GM19238 (cell line): ENCODE results near the gene LYZ.

Experiments used
- DNase-seq: peaks from one replicate; pipeline ENCODE4 v3.0.0; 2011; ENCODE audit warnings: low spot score; ENCODE audit not compliant: insufficient read length

LYZ gene

GRCh38 chr12:69386921-69387320 lies 38.7 kb downstream of the LYZ start:
- no peak for DNase-seq

GRCh38 chr12:69388371-69388770 lies 40.2 kb downstream of the LYZ start:
- no peak for DNase-seq

- no peak for DNase-seq
Observed at GRCh38 chr12:69389831-69390230, 41.6 kb downstream of the LYZ start.

DNA sequence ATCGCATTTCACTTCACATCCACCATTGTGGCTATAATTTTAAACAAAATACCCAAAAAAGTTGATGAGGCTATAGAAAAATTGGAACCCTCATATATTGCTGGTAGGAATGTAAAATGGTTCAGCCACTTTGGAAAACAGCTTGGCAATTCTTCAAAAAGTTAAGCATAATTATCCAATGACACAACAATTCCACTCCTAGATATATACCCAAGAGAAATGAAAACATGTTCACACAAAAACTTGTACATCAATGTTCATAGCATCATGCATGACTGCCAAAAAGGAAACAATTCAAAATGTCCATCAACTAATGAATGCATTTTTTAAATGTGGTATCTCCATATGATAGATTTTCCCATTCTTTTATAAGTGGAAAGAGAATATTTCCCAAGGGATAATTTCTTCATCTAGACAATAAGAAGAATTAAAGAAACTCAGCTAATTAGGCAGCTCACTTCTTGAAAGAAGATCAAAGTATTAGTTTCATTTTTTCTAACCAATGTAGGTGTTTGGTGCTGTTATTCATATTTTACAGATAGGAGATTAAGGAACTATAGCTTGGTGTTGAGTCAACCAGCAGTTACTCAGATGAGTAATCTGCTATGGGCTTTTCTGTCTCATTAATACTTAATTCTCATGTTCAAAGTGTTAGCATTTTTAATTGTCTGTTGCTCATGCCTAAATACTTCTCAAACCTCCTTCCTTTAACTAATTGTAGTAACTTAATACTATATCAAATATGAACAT lies 44.2 kb downstream of the LYZ start:
- DNase-seq: no peak

DNA sequence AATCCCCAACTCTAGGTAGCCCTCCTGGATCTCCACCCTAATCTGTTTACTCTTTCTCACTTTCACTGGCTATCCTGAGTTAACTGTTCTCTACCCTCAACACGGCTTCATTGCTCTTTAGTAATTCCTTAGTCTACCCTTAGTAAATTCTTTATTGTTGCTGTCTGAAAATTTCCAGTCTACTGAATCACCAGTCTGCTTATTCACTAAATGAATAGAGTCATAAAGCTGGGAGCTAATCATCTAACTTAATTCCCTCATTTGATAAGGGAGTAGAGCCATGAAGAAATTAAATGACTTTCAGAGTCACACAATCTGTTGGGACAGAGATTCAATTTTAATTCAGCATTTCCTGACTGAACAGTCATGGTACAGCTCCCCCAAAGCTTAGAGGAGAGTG lies 47.9 kb downstream of the LYZ start:
- DNase-seq: no peak

DNA sequence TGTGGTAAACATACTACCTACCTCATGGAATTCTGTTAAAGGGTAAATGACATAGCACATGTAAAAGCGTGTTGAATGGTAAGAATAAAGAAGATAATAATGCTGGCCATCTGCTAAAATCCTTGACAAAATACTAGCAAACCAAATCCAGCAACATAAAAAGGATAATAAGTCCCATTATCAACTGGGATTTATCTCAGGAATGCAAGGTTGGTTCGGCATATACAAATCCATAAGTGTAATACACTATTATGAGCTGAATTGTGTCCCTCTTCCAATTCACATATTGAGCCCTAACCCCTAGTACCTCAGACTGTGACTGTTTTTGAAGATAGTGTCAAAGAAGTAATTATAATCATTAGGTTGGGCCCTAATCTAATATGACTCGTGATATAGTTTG lies 48.8 kb downstream of the LYZ start:
- no peak for DNase-seq

GRCh38 chr12:69397978-69398377 lies 49.8 kb downstream of the LYZ start:
- DNase-seq: no peak

- no peak for DNase-seq
Observed at GRCh38 chr12:69401940-69402339, 53.8 kb downstream of the LYZ start.
